ENCODE data around the gene SEMA4A.

GRCh38 chr1:156146769-156147405 is 6.5 kb upstream of the SEMA4A start:
- TF ChIP-seq CTCF (conservative IDR thresholded peaks at IDR 0.05 in 1 of 2, IDR thresholded peaks at IDR 0.05 in 1 of 2; ENCODE audit: low read depth in 1 of 2, low read length in 2 of 2) (no peak), EZH2 (IDR thresholded peaks at IDR 0.05; ENCODE audit: low read length, missing control alignments) (no peak)
